ENCODE results near the gene CCDC34.

- TF ChIP-seq GATA2 (IDR thresholded peaks at IDR 0.05; ENCODE audit: low read depth, low read length) (no peak), GATA3 (IDR thresholded peaks at IDR 0.05; ENCODE audit: low read depth, low read length) (no peak)
Observed at GRCh38 chr11:27291302-27291889, 71.6 kb downstream of the CCDC34 start.

Data from SH-SY5Y (cell line).